Adrenal gland (tissue), 12 donors: ENCODE data around the gene CAB39. TPM values are rescaled to one million over a fixed set of nuclear protein-coding genes. Genes with fewer than 3 reads are reported as not detected.

Experiments used
- DNase-seq, 7 donors: peaks; one replicate each; pipeline ENCODE4 v3.0.0-alpha.2; 2019 to 2020
- H3K27ac ChIP-seq, 5 donors: fragments of 200-600 bp; sonication (generic) in 4 of 5; 1 replicate in 3 of 5; 2 replicates in 2 of 5; pipeline versions ENCODE4 v1.5.1 to v1.8.0; 2016 to 2020; ENCODE audit warnings: mild to moderate bottlenecking in 1 of 5
- H3K27me3 ChIP-seq: fragments of 200-600 bp; 2 replicates; pipeline ENCODE4 v1.8.0; 2021
- H3K36me3 ChIP-seq, 2 donors: fragments of 200-600 bp; replicated peaks in 1 of 2; 1 replicate in 1 of 2; 2 replicates in 1 of 2; pipeline versions ENCODE4 v1.5.1 to v1.8.0; 2018 to 2022
- H3K4me1 ChIP-seq, 2 donors: fragments of 200-600 bp; replicated peaks in 1 of 2; 1 replicate in 1 of 2; 2 replicates in 1 of 2; pipeline versions ENCODE4 v1.5.1 to v1.8.0; 2018 to 2021
- H3K4me3 ChIP-seq, 4 donors: fragments of 200-600 bp; sonication (generic) in 3 of 4; one replicate each; pipeline ENCODE4 v1.5.1; 2016 to 2018
- H3K9me3 ChIP-seq, 3 donors: fragments of 200-600 bp; sonication (generic) in 1 of 3; replicated peaks in 1 of 3; 1 replicate in 2 of 3; 2 replicates in 1 of 3; pipeline versions ENCODE4 v1.5.1 to v1.8.0; 2016 to 2021
- CTCF ChIP-seq, 6 experiments: fragments of 450-650 bp in 4 of 6; fragments of 200-600 bp in 2 of 6; sonication (generic) in 1 of 6; IDR thresholded peaks; 1 replicate in 5 of 6; 2 replicates in 1 of 6; pipeline versions ENCODE4 v1.5.1 to v1.8.0; 2016 to 2021; ENCODE audit warnings: antibody characterized with exemption in 6 of 6, mild to moderate bottlenecking in 2 of 6, moderate library complexity in 1 of 6
- POLR2A ChIP-seq, 2 donors: fragments of 450-650 bp; IDR thresholded peaks; one replicate each; pipeline ENCODE4 v1.6.1; 2017; ENCODE audit warnings: antibody characterized with exemption in 2 of 2, mild to moderate bottlenecking in 2 of 2, moderate library complexity in 1 of 2
- WGBS, 4 donors: extraction: QIAGEN DNeasy Blood & Tissue Kit in 2 of 4; methylation state at CpG; one replicate each; pipeline versions ENCODE4 v1.1.5 to v1.1.7; 2013 to 2017; 5-methylcytosine and 5-hydroxymethylcytosine counted together
- intact Hi-C, 2 donors: fragments of 100-400 bp; cut with DNase I; formaldehyde crosslinking; loops; one replicate each; pipeline versions ENCODE4 v1.14.1 to v1.15.0; 2022 to 2023
- polyA plus RNA-seq, 3 donors: library from polyadenylated mRNA; stranded (reverse); fragments of 200-250 nt in 2 of 3; fragments of 350-450 nt in 1 of 3; fragmentation: Illumina TruSeq in 1 of 3; extraction: RNeasy Lipid Tissue Mini Kit (QIAGEN cat#74804) in 1 of 3; gene quantifications; one replicate each; pipeline ENCODE4 v1.2.3, GENCODE V29; 2013 to 2014
- total RNA-seq, 9 donors: library from RNA; depleted of rRNA in 4 of 9; stranded (reverse); fragments of >200 nt in 4 of 9; fragments of 120-200 nt in 1 of 9; fragmentation: NEBNext Ultra II Directional in 1 of 9; extraction: Animal tissue kit (Norgen Biotek cat#: 25700) in 1 of 9; gene quantifications; one replicate each; pipeline versions ENCODE4 v1.1.0 to v1.2.4, GENCODE V29; 2013 to 2023
- donor health status: healthy with polysubstance abuse.
- donor health status: Bipolar disorder and iron deficiency.
- donor health status: DM: yes; HTN: yes; CAD: no.
- donor health status: DM: no; HTN: no; CAD: no.
- donor health status: DM: no; HTN: no; CAD: no.
- donor health status: DM: yes; HTN: yes; CAD: no.

The CAB39 gene
- total and polyA plus RNA-seq, 12 donors = 10.5 to 96.1 (median 55.5) TPM

GRCh38 chr2:230674401-230674800, 38.2 kb upstream of the CAB39 start:
- intact Hi-C loops = no loop called here
- no peak overlapping the region for H3K27ac ChIP-seq
- no peaks in the 10 kb centered on the region for H3K36me3 ChIP-seq
- H3K4me1 ChIP-seq = no peaks in the 10 kb centered on the region
- no peak for DNase-seq
- H3K27me3 ChIP-seq = no peaks in the 10 kb centered on the region
- no peak for TF ChIP-seq CTCF (IDR thresholded peaks at IDR 0.05)
- TF ChIP-seq POLR2A (IDR thresholded peaks at IDR 0.05) = no peak
- 88 to 100% (median 89%) methylated on average over 2 of the region's 2 CpGs for WGBS, 4 donors
- H3K9me3 ChIP-seq = no peaks in the 10 kb centered on the region
- no peak overlapping the region for H3K4me3 ChIP-seq

- 73 to 83% (median 76%) methylated on average over 3 to 5 of the region's 5 CpGs for WGBS, 4 donors
- H3K4me1 ChIP-seq = no peaks in the 10 kb centered on the region
Measured at GRCh38 chr2:230674966-230675672, 37.5 kb upstream of the CAB39 start.

GRCh38 chr2:230676546-230676945, 36.1 kb upstream of the CAB39 start:
- 70 to 76% (median 76%) methylated on average over 4 of the region's 4 CpGs for WGBS, 4 donors

More at GRCh38 chr2:230674966-230675672, 37.5 kb upstream of the CAB39 start:
- Histone ChIP-seq H3K36me3 (no peaks in the 10 kb centered on the region), H3K27ac (no peak overlapping the region), H3K4me3 (no peak overlapping the region), H3K9me3 (no peaks in the 10 kb centered on the region), H3K27me3 (no peaks in the 10 kb centered on the region)
- intact Hi-C loops = no loop called here
- no peak for TF ChIP-seq CTCF (IDR thresholded peaks at IDR 0.05)
- no peak for TF ChIP-seq POLR2A (IDR thresholded peaks at IDR 0.05)
- no peak for DNase-seq

More at GRCh38 chr2:230676546-230676945, 36.1 kb upstream of the CAB39 start:
- TF ChIP-seq POLR2A (IDR thresholded peaks at IDR 0.05) (no peak), CTCF (IDR thresholded peaks at IDR 0.05) (no peak)
- Histone ChIP-seq H3K27ac (no peak overlapping the region), H3K9me3 (no peaks in the 10 kb centered on the region), H3K27me3 (no peaks in the 10 kb centered on the region), H3K36me3 (no peaks in the 10 kb centered on the region), H3K4me1 (no peaks in the 10 kb centered on the region), H3K4me3 (no peak overlapping the region)
- no peak for DNase-seq
- intact Hi-C loops = no loop called here
